Mucosa of descending colon (tissue), 3 donors: Measurements from ENCODE around the gene SRRM1. TPM values are rescaled to one million over a fixed set of nuclear protein-coding genes. Genes with fewer than 3 reads are reported as not detected.

Experiments used
- total RNA-seq, 3 donors: library from RNA; stranded (reverse); fragmentation: NEBNext Ultra II Directional in 2 of 3; extraction: Animal tissue kit (Norgen Biotek cat#: 25700) in 2 of 3; gene quantifications; one replicate each; pipeline versions ENCODE4 v1.2.1 to v1.2.4, GENCODE V29; 2021 to 2023
- donor health status: DM: no; HTN: no; CAD: no; lungs with moderate emphysema.
- donor health status: DM: no; HTN: no; CAD: no.
- donor health status: DM: no; HTN: yes; CAD: no.

SRRM1 gene
- total RNA-seq, 3 donors from 2014 or later: 117 to 131 (median 120) TPM

Other genes starting within 250 kb of the SRRM1 start
- gene STPG1, start 229.5 kb upstream of the SRRM1 start, total RNA-seq: 10 to 100 TPM; 15.9 to 25.4 (median 17.9) TPM
- gene NIPAL3, start 227.5 kb upstream of the SRRM1 start, total RNA-seq: 10 to 100 TPM; 38.3 to 52.5 (median 40.7) TPM
- gene RCAN3, start 140.5 kb upstream of the SRRM1 start, total RNA-seq: 10 to 100 TPM in 2 of 3 donors, 1 to 10 TPM in 1; 9.2 to 15.0 (median 12.8) TPM
- gene NCMAP, start 87.2 kb upstream of the SRRM1 start, total RNA-seq: 1 to 10 TPM in 2 of 3 donors, under 1 TPM in 1; 0.60 to 1.9 (median 1.9) TPM
- gene CLIC4, start 102.1 kb downstream of the SRRM1 start, total RNA-seq: 100 to 1,000 TPM in 1 of 3 donors, 10 to 100 TPM in 2; 33.0 to 176 (median 52.4) TPM